ENCODE results near the gene SBK3.

Gene SBK3

DNA sequence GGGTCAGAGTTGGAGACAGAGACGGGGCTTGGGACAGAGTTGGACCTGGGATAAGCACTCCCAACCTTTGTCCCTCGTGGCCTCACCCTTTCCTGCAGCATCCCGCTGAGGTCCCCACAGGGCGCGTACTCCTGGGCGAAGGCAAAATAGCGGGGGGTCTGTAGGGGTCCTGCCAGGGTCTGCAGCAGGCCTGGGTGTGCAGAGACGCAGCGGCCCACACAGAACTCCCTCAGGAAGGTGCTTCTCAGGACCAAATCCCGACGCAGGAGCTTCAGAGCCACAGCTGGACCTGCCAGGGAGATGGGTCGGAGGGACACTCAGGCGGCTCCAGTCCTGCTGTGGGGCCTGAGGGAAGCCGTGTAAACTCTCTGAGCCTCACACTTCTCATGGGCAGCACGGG is 1.3 kb downstream of the SBK3 start:
- ATAC-seq (replicated peaks; ENCODE audit: extremely low read depth, poor library complexity, severe bottlenecking) (no peak), DNase-seq (ENCODE audit: low spot score in 2 of 2) (no peak)
- Mint-ChIP-seq H3K4me3 (no peak overlapping the region), H3K9me3 (peaks cover 6% of the 10 kb centered on the region), H3K27ac (ENCODE audit: low read depth) (no peak overlapping the region), H3K4me1 (no peaks in the 10 kb centered on the region), H3K36me3 (ENCODE audit: insufficient read depth) (peaks cover 1% of the 10 kb centered on the region), H3K27me3 (peaks cover 46% of the 10 kb centered on the region)

GRCh38 chr19:55543567-55543966 is 1.8 kb downstream of the SBK3 start:
- no peak for ATAC-seq (replicated peaks; ENCODE audit: extremely low read depth, poor library complexity, severe bottlenecking)
- Mint-ChIP-seq H3K9me3 (peaks cover 6% of the 10 kb centered on the region), H3K27me3 (peaks cover 46% of the 10 kb centered on the region), H3K27ac (ENCODE audit: low read depth) (no peak overlapping the region), H3K4me3 (no peak overlapping the region), H3K4me1 (no peaks in the 10 kb centered on the region), H3K36me3 (ENCODE audit: insufficient read depth) (peaks cover 1% of the 10 kb centered on the region)
- DNase-seq (ENCODE audit: low spot score in 2 of 2): no peak

GRCh38 chr19:55542292-55542855 is 3.0 kb downstream of the SBK3 start:
- ATAC-seq (replicated peaks; ENCODE audit: extremely low read depth, poor library complexity, severe bottlenecking) (no peak), DNase-seq (ENCODE audit: low spot score in 2 of 2) (no peak)
- Mint-ChIP-seq H3K27me3 (peaks cover 34% of the 10 kb centered on the region), H3K4me3 (no peak overlapping the region), H3K36me3 (ENCODE audit: insufficient read depth) (peaks cover 1% of the 10 kb centered on the region), H3K9me3 (peaks cover 6% of the 10 kb centered on the region), H3K27ac (ENCODE audit: low read depth) (no peak overlapping the region), H3K4me1 (no peaks in the 10 kb centered on the region)

DNA sequence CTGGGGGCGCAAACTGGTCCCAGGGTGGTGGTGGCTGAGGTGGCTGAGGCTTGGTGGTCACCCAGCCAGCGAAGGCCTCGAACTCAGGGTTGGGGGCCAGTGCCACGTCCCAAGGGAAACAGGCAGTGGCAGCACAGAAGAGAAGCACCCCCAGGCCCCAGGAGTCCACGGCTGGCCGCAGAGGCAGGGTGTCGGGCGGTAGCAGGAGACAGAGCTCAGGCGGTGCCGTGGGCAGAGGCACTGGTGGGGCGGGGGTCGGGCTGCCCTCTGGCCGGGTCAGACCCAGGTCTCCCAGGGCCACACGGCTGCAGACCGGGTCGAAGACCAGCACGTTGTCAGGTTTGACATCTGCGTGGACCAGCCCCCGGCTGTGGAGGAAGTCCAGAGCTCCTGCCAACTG is 4.3 kb downstream of the SBK3 start:
- no peaks in the 10 kb centered on the region for H3K4me1 Mint-ChIP-seq
- no peak overlapping the region for H3K4me3 Mint-ChIP-seq
- peaks cover 3% of the 10 kb centered on the region for H3K36me3 Mint-ChIP-seq (ENCODE audit: insufficient read depth)
- peaks cover 26% of the 10 kb centered on the region for H3K27me3 Mint-ChIP-seq
- DNase-seq (ENCODE audit: low spot score in 2 of 2) (no peak), ATAC-seq (replicated peaks; ENCODE audit: extremely low read depth, poor library complexity, severe bottlenecking) (no peak)
- H3K9me3 Mint-ChIP-seq: peaks cover 6% of the 10 kb centered on the region
- H3K27ac Mint-ChIP-seq (ENCODE audit: low read depth): no peak overlapping the region

GRCh38 chr19:55540619-55541018 is 4.7 kb downstream of the SBK3 start:
- Mint-ChIP-seq H3K27me3 (peaks cover 21% of the 10 kb centered on the region), H3K4me1 (no peaks in the 10 kb centered on the region), H3K27ac (ENCODE audit: low read depth) (no peak overlapping the region), H3K9me3 (peaks cover 6% of the 10 kb centered on the region), H3K36me3 (ENCODE audit: insufficient read depth) (peaks cover 3% of the 10 kb centered on the region), H3K4me3 (no peak overlapping the region)
- no peak for ATAC-seq (replicated peaks; ENCODE audit: extremely low read depth, poor library complexity, severe bottlenecking)
- DNase-seq (ENCODE audit: low spot score in 2 of 2): no peak

DNA sequence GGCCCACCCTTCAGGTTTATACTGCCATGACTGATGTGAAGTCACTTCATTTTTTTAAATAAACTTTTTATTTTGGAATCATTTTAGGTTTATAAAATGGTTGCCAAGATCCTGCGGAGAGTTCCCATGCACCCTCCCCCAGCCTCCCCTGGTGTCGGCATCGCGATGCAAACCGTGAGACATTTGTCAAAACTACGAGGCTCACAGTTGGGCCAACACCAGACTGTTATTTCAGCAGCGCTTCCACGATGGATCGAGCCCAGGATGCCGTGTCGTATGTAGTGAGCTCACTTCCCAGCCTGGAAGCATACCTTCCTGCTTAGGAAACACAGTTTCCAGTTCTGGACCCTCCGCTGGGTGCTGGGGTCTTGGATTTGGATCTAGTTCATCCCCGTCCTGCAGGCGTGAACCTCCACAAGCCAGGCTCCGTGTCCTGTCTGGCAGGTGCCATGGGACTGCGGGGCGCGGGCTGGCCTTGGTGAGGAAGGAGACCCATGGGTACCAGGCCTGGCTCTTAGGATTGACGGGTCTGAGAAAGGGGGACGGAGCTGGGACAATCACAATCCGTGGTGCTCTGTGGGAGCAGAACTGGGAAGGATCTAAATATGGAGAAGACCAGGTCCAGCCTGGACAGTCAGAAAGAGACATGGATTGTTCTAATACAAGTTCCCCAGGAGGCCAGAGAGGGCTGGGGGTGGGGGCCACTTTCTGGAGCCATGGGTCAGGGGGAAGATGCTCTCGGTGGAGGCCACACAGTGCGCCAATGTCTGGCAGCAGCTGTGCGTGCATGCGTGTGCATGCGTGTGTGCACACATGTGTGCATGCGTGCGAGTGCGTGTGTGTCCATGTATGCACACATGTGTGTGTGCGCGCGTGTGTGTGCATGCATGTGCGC is 6.0 kb downstream of the SBK3 start:
- peak overlapping the region; percentile 56 for H3K27ac Mint-ChIP-seq (ENCODE audit: low read depth)
- H3K4me1 Mint-ChIP-seq: no peaks in the 10 kb centered on the region
- H3K36me3 Mint-ChIP-seq (ENCODE audit: insufficient read depth): peaks cover 1% of the 10 kb centered on the region
- H3K9me3 Mint-ChIP-seq: peaks cover 6% of the 10 kb centered on the region
- no peak for DNase-seq (ENCODE audit: low spot score in 2 of 2)
- no peak for ATAC-seq (replicated peaks; ENCODE audit: extremely low read depth, poor library complexity, severe bottlenecking)
- H3K27me3 Mint-ChIP-seq: peaks cover 12% of the 10 kb centered on the region
- H3K4me3 Mint-ChIP-seq: no peak overlapping the region

- H3K4me1 Mint-ChIP-seq: no peaks in the 10 kb centered on the region
- no peak for DNase-seq (ENCODE audit: low spot score in 2 of 2)
- H3K9me3 Mint-ChIP-seq: peaks cover under 1% of the 10 kb centered on the region
- peaks cover 11% of the 10 kb centered on the region for H3K27me3 Mint-ChIP-seq
- no peak overlapping the region for H3K4me3 Mint-ChIP-seq
- H3K27ac Mint-ChIP-seq (ENCODE audit: low read depth): no peak overlapping the region
- H3K36me3 Mint-ChIP-seq (ENCODE audit: insufficient read depth): peaks cover 1% of the 10 kb centered on the region
- ATAC-seq (replicated peaks; ENCODE audit: extremely low read depth, poor library complexity, severe bottlenecking): no peak
Observed at GRCh38 chr19:55538132-55538531, 7.2 kb downstream of the SBK3 start.

DNA sequence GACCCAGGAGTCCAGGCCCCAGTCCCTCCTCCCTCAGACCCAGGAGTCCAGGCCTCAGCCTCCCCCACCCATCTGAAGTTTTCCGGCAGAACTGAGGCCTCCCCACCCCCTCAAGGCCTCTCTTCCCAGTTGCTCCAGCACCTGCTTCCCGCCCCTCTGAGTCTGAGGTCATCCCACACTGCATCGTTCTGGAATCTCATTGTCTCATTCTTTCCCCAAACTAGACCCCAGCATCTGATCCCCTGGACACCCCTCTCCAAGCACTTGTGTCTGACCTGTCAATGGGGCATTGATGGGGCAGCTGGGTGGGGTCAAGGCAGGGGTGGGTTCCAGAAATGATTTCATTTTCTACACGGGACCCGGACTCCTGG is 7.6 kb downstream of the SBK3 start:
- DNase-seq (ENCODE audit: low spot score in 2 of 2) (no peak), ATAC-seq (replicated peaks; ENCODE audit: extremely low read depth, poor library complexity, severe bottlenecking) (no peak)
- Mint-ChIP-seq H3K27me3 (peaks cover 12% of the 10 kb centered on the region), H3K36me3 (ENCODE audit: insufficient read depth) (peaks cover 1% of the 10 kb centered on the region), H3K9me3 (no peaks in the 10 kb centered on the region), H3K4me1 (no peaks in the 10 kb centered on the region), H3K27ac (ENCODE audit: low read depth) (no peak overlapping the region), H3K4me3 (no peak overlapping the region)

DNA sequence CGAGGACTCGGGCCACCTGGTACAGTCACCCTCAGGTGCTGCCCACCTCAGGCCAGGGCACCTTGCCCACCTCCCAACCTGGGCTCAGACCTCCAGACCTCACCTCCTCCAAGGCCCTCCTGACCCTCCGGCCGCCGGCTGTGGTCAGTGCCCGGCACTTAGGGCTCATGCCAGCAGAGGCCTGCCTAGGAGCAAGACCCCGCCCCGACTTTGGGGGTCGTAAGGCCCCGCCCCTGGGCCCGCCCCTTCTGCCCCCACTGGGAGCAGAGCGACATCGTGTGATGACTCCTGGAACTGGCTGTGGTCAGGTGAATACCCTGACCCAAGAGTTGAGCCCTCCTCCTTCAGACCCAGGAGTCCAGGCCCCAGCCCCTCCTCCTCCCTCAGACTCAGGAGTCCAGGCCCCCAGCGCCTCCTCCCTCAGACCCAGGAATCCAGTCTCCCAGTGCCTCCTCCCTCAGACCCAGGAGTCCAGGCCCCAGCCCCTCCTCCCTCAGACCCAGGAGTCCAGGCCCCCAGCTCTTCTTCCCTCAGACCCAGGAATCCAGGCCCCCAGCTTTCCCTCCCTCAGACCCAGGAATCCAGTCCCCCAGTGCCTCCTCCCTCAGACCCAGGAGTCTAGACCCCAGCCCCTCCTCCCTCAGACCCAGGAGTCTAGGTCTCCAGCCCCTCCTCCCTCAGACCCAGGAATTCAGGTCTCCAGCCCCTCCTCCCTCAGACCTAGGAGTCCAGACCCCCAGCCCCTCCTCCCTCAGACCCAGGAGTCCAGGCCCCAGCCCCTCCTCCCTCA is 8.2 kb downstream of the SBK3 start, which contains the start of gene SBK2:
Gene SBK2, minus strand, starts transcription at position 183 of the 790 bp plus-strand sequence. CDS start 839 bp downstream, outside the sequence.
- Mint-ChIP-seq H3K27me3 (peaks cover 12% of the 10 kb centered on the region), H3K4me3 (no peak within 1 kb of the TSS), H3K27ac (ENCODE audit: low read depth) (no peak within 1 kb of the TSS), H3K9me3 (no peaks in the 10 kb centered on the region), H3K36me3 (ENCODE audit: insufficient read depth) (peaks cover 1% of the 10 kb centered on the region), H3K4me1 (no peaks in the 10 kb centered on the region)
- ATAC-seq (replicated peaks; ENCODE audit: extremely low read depth, poor library complexity, severe bottlenecking) (no peak), DNase-seq (ENCODE audit: low spot score in 2 of 2) (no peak)

- H3K9me3 Mint-ChIP-seq: no peaks in the 10 kb centered on the region
- H3K27ac Mint-ChIP-seq (ENCODE audit: low read depth): no peak overlapping the region
- H3K27me3 Mint-ChIP-seq: peaks cover 12% of the 10 kb centered on the region
- no peak for DNase-seq (ENCODE audit: low spot score in 2 of 2)
- H3K36me3 Mint-ChIP-seq (ENCODE audit: insufficient read depth): peaks cover 1% of the 10 kb centered on the region
- H3K4me1 Mint-ChIP-seq: no peaks in the 10 kb centered on the region
- no peak overlapping the region for H3K4me3 Mint-ChIP-seq
- ATAC-seq (replicated peaks; ENCODE audit: extremely low read depth, poor library complexity, severe bottlenecking): no peak
Observed at GRCh38 chr19:55536366-55536765, 9.0 kb downstream of the SBK3 start.

DNA sequence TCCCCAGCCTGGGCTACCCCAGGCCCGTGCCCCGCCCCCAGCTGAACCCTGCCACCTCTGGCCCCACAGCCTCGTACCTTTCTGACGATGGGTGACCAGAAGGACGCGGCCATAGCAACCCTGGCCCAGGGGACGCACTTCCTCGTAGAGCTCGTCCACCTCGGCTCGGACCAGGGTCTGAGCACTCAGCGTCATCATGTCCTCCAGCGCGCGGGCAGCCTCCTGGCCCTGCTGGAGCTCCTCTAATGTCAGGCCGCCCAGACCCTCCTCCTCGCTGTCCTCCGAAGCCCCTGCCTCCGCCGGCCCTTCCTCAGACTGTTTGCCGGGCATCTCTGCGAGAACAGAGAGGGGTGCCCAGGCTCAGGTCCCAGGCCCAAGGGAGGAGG is 9.4 kb downstream of the SBK3 start:
- Mint-ChIP-seq H3K9me3 (no peaks in the 10 kb centered on the region), H3K27ac (ENCODE audit: low read depth) (no peak overlapping the region), H3K36me3 (ENCODE audit: insufficient read depth) (peaks cover 1% of the 10 kb centered on the region), H3K4me1 (no peaks in the 10 kb centered on the region), H3K4me3 (no peak overlapping the region), H3K27me3 (peaks cover 12% of the 10 kb centered on the region)
- DNase-seq (ENCODE audit: low spot score in 2 of 2) (no peak), ATAC-seq (replicated peaks; ENCODE audit: extremely low read depth, poor library complexity, severe bottlenecking) (no peak)

GRCh38 chr19:55535173-55535964 is 10.0 kb downstream of the SBK3 start:
- Mint-ChIP-seq H3K36me3 (ENCODE audit: insufficient read depth) (peaks cover 1% of the 10 kb centered on the region), H3K27ac (ENCODE audit: low read depth) (no peak overlapping the region), H3K4me1 (no peaks in the 10 kb centered on the region), H3K27me3 (peaks cover 12% of the 10 kb centered on the region), H3K4me3 (no peak overlapping the region), H3K9me3 (no peaks in the 10 kb centered on the region)
- DNase-seq (ENCODE audit: low spot score in 2 of 2) (no peak), ATAC-seq (replicated peaks; ENCODE audit: extremely low read depth, poor library complexity, severe bottlenecking) (no peak)

Data from central memory CD8-positive, alpha-beta T cell (primary cell).